Measurements from ENCODE around the gene ALDH3A2.

DNA sequence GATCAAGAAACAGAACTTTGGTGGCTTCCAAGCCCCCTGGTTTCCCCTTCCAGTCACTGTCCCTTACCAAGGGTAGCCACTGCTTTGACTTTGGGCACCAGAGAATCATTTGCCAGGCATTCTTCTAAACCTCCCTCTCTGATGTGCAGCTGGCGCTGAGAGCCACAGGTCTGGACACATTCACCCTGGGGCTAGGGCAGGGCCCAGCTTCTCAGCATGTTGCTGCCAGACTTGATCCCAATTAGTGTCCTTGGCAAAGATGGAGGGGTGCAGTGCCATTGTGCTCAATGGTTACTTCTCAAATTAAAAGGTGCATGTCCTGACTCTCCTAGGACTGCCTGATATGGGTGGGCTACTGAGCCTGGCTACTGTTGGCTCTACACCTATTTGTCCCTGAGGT, 75.4 kb downstream of the ALDH3A2 start:
- TF ChIP-seq EZH2 (IDR thresholded peaks at IDR 0.05; ENCODE audit: borderline replicate concordance) = no peak
- TF ChIP-seq, protein P1, sequence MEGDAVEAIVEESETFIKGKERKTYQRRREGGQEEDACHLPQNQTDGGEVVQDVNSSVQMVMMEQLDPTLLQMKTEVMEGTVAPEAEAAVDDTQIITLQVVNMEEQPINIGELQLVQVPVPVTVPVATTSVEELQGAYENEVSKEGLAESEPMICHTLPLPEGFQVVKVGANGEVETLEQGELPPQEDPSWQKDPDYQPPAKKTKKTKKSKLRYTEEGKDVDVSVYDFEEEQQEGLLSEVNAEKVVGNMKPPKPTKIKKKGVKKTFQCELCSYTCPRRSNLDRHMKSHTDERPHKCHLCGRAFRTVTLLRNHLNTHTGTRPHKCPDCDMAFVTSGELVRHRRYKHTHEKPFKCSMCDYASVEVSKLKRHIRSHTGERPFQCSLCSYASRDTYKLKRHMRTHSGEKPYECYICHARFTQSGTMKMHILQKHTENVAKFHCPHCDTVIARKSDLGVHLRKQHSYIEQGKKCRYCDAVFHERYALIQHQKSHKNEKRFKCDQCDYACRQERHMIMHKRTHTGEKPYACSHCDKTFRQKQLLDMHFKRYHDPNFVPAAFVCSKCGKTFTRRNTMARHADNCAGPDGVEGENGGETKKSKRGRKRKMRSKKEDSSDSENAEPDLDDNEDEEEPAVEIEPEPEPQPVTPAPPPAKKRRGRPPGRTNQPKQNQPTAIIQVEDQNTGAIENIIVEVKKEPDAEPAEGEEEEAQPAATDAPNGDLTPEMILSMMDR (IDR thresholded peaks at IDR 0.05; ENCODE audit: poor library complexity) = no peak

Data from hepatocyte (in vitro differentiated cells).